Medulla oblongata (tissue), 1 donor: ENCODE measurements around the gene LSM11.

Source experiments
- DNase-seq: peaks from one replicate; pipeline ENCODE4 v3.0.0-alpha.2; 2015; ENCODE audit errors: extremely low spot score

The LSM11 gene

GRCh38 chr5:157732596-157733262 lies 10.8 kb upstream of the LSM11 start:
- DNase-seq: no peak

- no peak for DNase-seq
Measured at GRCh38 chr5:157734436-157734835, 9.1 kb upstream of the LSM11 start.

- no peak for DNase-seq
Measured at GRCh38 chr5:157735991-157736390, 7.5 kb upstream of the LSM11 start.

GRCh38 chr5:157739388-157740228 lies 3.9 kb upstream of the LSM11 start:
- DNase-seq: no peak

GRCh38 chr5:157740229-157740610 lies 3.3 kb upstream of the LSM11 start:
- no peak for DNase-seq

- no peak for DNase-seq
Measured at GRCh38 chr5:157741131-157741530, 2.4 kb upstream of the LSM11 start.

- DNase-seq: no peak
Measured at GRCh38 chr5:157744051-157745011, 819 bp downstream of the LSM11 start.

GRCh38 chr5:157745041-157745456 lies 1.5 kb downstream of the LSM11 start:
- no peak for DNase-seq

GRCh38 chr5:157747173-157747740 lies 3.7 kb downstream of the LSM11 start:
- DNase-seq: no peak

- no peak for DNase-seq
Measured at GRCh38 chr5:157747766-157748700, 4.5 kb downstream of the LSM11 start.

GRCh38 chr5:157748760-157749461 lies 5.4 kb downstream of the LSM11 start:
- no peak for DNase-seq

GRCh38 chr5:157749462-157749799 lies 5.9 kb downstream of the LSM11 start:
- no peak for DNase-seq

- no peak for DNase-seq
Measured at GRCh38 chr5:157750320-157750719, 6.8 kb downstream of the LSM11 start.

GRCh38 chr5:157756122-157756521 lies 12.6 kb downstream of the LSM11 start:
- DNase-seq: no peak

GRCh38 chr5:157758706-157759105 lies 15.2 kb downstream of the LSM11 start:
- DNase-seq: no peak

GRCh38 chr5:157761690-157762621 lies 18.4 kb downstream of the LSM11 start:
- DNase-seq: peak; percentile 69

- no peak for DNase-seq
Measured at GRCh38 chr5:157764531-157764930, 21.0 kb downstream of the LSM11 start.

- DNase-seq: no peak
Measured at GRCh38 chr5:157766442-157766841, 22.9 kb downstream of the LSM11 start.

GRCh38 chr5:157766902-157767301 lies 23.4 kb downstream of the LSM11 start:
- DNase-seq: no peak
